GM23338 (cell line): ENCODE measurements around the gene RAD50. TPM values are rescaled to one million over a fixed set of nuclear protein-coding genes. Genes with fewer than 3 reads are reported as not detected.

Source experiments
- ATAC-seq: fragments of 200-7000 bp; cut with Tn5 transposase; 3 replicates; pipeline ENCODE4 v1.9.1; 2020
- DNase-seq: peaks from one replicate; pipeline ENCODE4 v3.0.0-alpha.2; 2015; ENCODE audit warnings: low spot score
- H2AFZ ChIP-seq: fragments of 200-600 bp; sonication (generic); 2 replicates; pipeline ENCODE4 v1.8.0; 2016; ENCODE audit warnings: antibody characterized with exemption, mild to moderate bottlenecking, moderate library complexity
- H3F3A ChIP-seq: fragments of 200-600 bp; sonication (generic); replicated peaks from 2 replicates; pipeline ENCODE4 v1.8.0; 2017; ENCODE audit warnings: antibody characterized with exemption, mixed run types, low read depth
- H3K27ac ChIP-seq: fragments of 200-600 bp; sonication (generic); 2 replicates; pipeline ENCODE4 v1.6.1; 2016; ENCODE audit warnings: low read depth
- H3K27me3 ChIP-seq: fragments of 200-600 bp; sonication (generic); 2 replicates; pipeline ENCODE4 v1.8.0; 2016; ENCODE audit warnings: mild to moderate bottlenecking, mixed run types, moderate library complexity; ENCODE audit not compliant: insufficient read depth
- H3K36me3 ChIP-seq: fragments of 200-600 bp; sonication (generic); 2 replicates; pipeline ENCODE4 v1.8.0; 2016; ENCODE audit warnings: mild to moderate bottlenecking; ENCODE audit not compliant: insufficient read depth
- H3K4me1 ChIP-seq: fragments of 200-600 bp; sonication (generic); 2 replicates; pipeline ENCODE4 v1.8.0; 2016; ENCODE audit warnings: mild to moderate bottlenecking, moderate library complexity; ENCODE audit not compliant: insufficient read depth
- H3K4me2 ChIP-seq: fragments of 200-600 bp; sonication (generic); 2 replicates; pipeline ENCODE4 v1.7.1; 2017; ENCODE audit warnings: mixed run types
- H3K4me3 ChIP-seq: fragments of 200-600 bp; sonication (generic); 2 replicates; pipeline ENCODE4 v1.6.1; 2016; ENCODE audit warnings: mixed run types
- H3K79me2 ChIP-seq: fragments of 200-600 bp; sonication (generic); replicated peaks from 2 replicates; pipeline ENCODE4 v1.8.0; 2017; ENCODE audit warnings: mild to moderate bottlenecking; ENCODE audit not compliant: insufficient read depth
- H3K9me2 ChIP-seq: fragments of 200-600 bp; sonication (generic); 2 replicates; pipeline ENCODE4 v1.8.0; 2017; ENCODE audit not compliant: insufficient read depth
- H4K20me1 ChIP-seq: fragments of 200-600 bp; sonication (generic); replicated peaks from 2 replicates; pipeline ENCODE4 v1.8.0; 2017; ENCODE audit warnings: mild to moderate bottlenecking; ENCODE audit not compliant: insufficient read depth
- H3K27ac Mint-ChIP-seq: 2 replicates; pipeline ENCODE4 v1.8.0; 2020; ENCODE audit warnings: inconsistent platforms, mild to moderate bottlenecking, moderate library complexity, mixed read lengths
- H3K27me3 Mint-ChIP-seq: 3 replicates; pipeline ENCODE4 v1.8.0; 2022; ENCODE audit warnings: low read depth, mild to moderate bottlenecking, moderate library complexity, mixed read lengths, inconsistent platforms; ENCODE audit not compliant: insufficient read depth, poor library complexity
- H3K36me3 Mint-ChIP-seq: 3 replicates; pipeline ENCODE4 v1.8.0; 2021; ENCODE audit warnings: low read depth, mild to moderate bottlenecking, inconsistent platforms, moderate library complexity, mixed read lengths
- H3K4me1 Mint-ChIP-seq: 3 replicates; pipeline ENCODE4 v1.8.0; 2020; ENCODE audit warnings: mild to moderate bottlenecking, inconsistent platforms, mixed read lengths
- H3K4me3 Mint-ChIP-seq: 3 replicates; pipeline ENCODE4 v1.8.0; 2021; ENCODE audit warnings: moderate library complexity, mild to moderate bottlenecking, inconsistent platforms, mixed read lengths
- H3K9me3 Mint-ChIP-seq: 3 replicates; pipeline ENCODE4 v1.8.0; 2020; ENCODE audit warnings: moderate library complexity, mild to moderate bottlenecking, inconsistent platforms, mixed read lengths
- CREB1 ChIP-seq: fragments of 250-450 bp; sonication (Bioruptor Pico); IDR thresholded peaks from 2 replicates; pipeline ENCODE4 v1.5.0; 2020; ENCODE audit warnings: low read depth, mild to moderate bottlenecking, moderate library complexity
- CTCF ChIP-seq, 2 experiments: fragments of 200-600 bp in 1 of 2; sonication (generic) in 1 of 2; conservative IDR thresholded peaks; 2 replicates each; pipeline versions ENCODE4 v1.5.1 to v1.6.1; 2016 to 2017; ENCODE audit warnings: antibody characterized with exemption in 2 of 2, low read depth in 2 of 2, mild to moderate bottlenecking in 2 of 2, moderate library complexity in 1 of 2
- ETS1 ChIP-seq: IDR thresholded peaks from 2 replicates; pipeline ENCODE4 v1.6.1; 2016; ENCODE audit warnings: antibody characterized with exemption
- EZH2 ChIP-seq: fragments of 200-600 bp; sonication (generic); IDR thresholded peaks from one replicate; pipeline ENCODE4 v1.8.0; 2017; ENCODE audit warnings: antibody characterized with exemption, mild to moderate bottlenecking, low read depth; ENCODE audit not compliant: unreplicated experiment
- JUNB ChIP-seq: IDR thresholded peaks from one replicate; pipeline ENCODE4 v1.6.1; 2016; ENCODE audit warnings: antibody characterized with exemption; ENCODE audit not compliant: unreplicated experiment
- NANOG ChIP-seq: IDR thresholded peaks from 2 replicates; pipeline ENCODE4 v1.6.1; 2016; ENCODE audit warnings: antibody characterized with exemption, borderline replicate concordance
- POLR2AphosphoS5 ChIP-seq: IDR thresholded peaks from 2 replicates; pipeline ENCODE4 v1.6.1; 2016; ENCODE audit warnings: antibody characterized with exemption, low read depth
- REST ChIP-seq: IDR thresholded peaks from one replicate; pipeline ENCODE4 v1.6.1; 2018; ENCODE audit warnings: antibody characterized with exemption; ENCODE audit not compliant: unreplicated experiment
- ZNF114 ChIP-seq: fragments of 250-450 bp; sonication (Bioruptor Pico); IDR thresholded peaks from 2 replicates; pipeline ENCODE4 v1.5.0; 2020; ENCODE audit warnings: mild to moderate bottlenecking, moderate library complexity
- ZNF331 ChIP-seq: fragments of 250-450 bp; sonication (Bioruptor Pico); IDR thresholded peaks from 2 replicates; pipeline ENCODE4 v1.5.0; 2020; ENCODE audit warnings: low read depth, mild to moderate bottlenecking, moderate library complexity
- polyA plus RNA-seq: library from polyadenylated mRNA; unstranded; fragments of >200 nt; fragmentation: Nextera tagmentation; extraction: Ambion mirVana; gene quantifications from 2 replicates; pipeline ENCODE4 v1.2.1, GENCODE V29; 2016
- total RNA-seq: library from RNA; depleted of rRNA; stranded (reverse); fragments of >200 nt; shearing (Covaris generic); gene quantifications from 2 replicates; pipeline ENCODE4 v1.2.3, GENCODE V29; 2014

RAD50 gene
- total and polyA plus RNA-seq, 2 experiments from 2014 or later: 27.0 to 52.2 TPM

GRCh38 chr5:132669455-132669820 is 112.7 kb downstream of the RAD50 start:
- DNase-seq (no peak), ATAC-seq (no peak)
- Mint-ChIP-seq H3K4me1 (peaks cover 7% of the 10 kb centered on the region; the same call in 2 of the 3 replicates), H3K9me3 (no peaks in the 10 kb centered on the region; the same call in 2 of the 3 replicates), H3K27me3 (peaks cover 17% of the 10 kb centered on the region), H3K27ac (peak overlapping the region; percentile 17; the same call in 1 of the 2 replicates), H3K36me3 (no peaks in the 10 kb centered on the region; the same call in 2 of the 3 replicates), H3K4me3 (no peak overlapping the region)
- Histone ChIP-seq H3K4me1 (no peaks in the 10 kb centered on the region), H3K27me3 (no peaks in the 10 kb centered on the region), H3K4me3 (no peak overlapping the region), H2AFZ (no peak overlapping the region), H3K79me2 (no peaks in the 10 kb centered on the region), H3K36me3 (no peaks in the 10 kb centered on the region), H3K9me2 (peaks cover 2% of the 10 kb centered on the region; the same call in 1 of the 2 replicates), H3F3A (no peaks in the 10 kb centered on the region), H4K20me1 (no peaks in the 10 kb centered on the region), H3K27ac (no peak overlapping the region), H3K4me2 (no peak overlapping the region)
- TF ChIP-seq CTCF (conservative IDR thresholded peaks at IDR 0.05; ENCODE audit: low read depth in 2 of 2) (no peak), EZH2 (no peak), POLR2AphosphoS5 (no peak)

- Histone ChIP-seq H3F3A (no peaks in the 10 kb centered on the region), H3K9me2 (peaks cover 2% of the 10 kb centered on the region; the same call in 1 of the 2 replicates), H2AFZ (peak overlapping the region; percentile 18; the same call in 1 of the 2 replicates), H3K4me3 (no peak overlapping the region), H4K20me1 (no peaks in the 10 kb centered on the region), H3K36me3 (no peaks in the 10 kb centered on the region), H3K4me2 (no peak overlapping the region), H3K4me1 (no peaks in the 10 kb centered on the region), H3K79me2 (no peaks in the 10 kb centered on the region), H3K27me3 (no peaks in the 10 kb centered on the region), H3K27ac (no peak overlapping the region)
- DNase-seq: no peak
- Mint-ChIP-seq H3K4me3 (no peak overlapping the region), H3K4me1 (peaks cover 7% of the 10 kb centered on the region; the same call in 1 of the 3 replicates), H3K9me3 (no peaks in the 10 kb centered on the region; the same call in 2 of the 3 replicates), H3K27ac (no peak overlapping the region), H3K27me3 (peaks cover 14% of the 10 kb centered on the region), H3K36me3 (no peaks in the 10 kb centered on the region; the same call in 2 of the 3 replicates)
- no peak; the same call in 1 of the 3 replicates for ATAC-seq
- no peak for TF ChIP-seq NANOG
- TF ChIP-seq CREB1 (CRISPR knock-in tag): no peak
- TF ChIP-seq JUNB: no peak
- TF ChIP-seq EZH2: no peak
- no peak for TF ChIP-seq CTCF (conservative IDR thresholded peaks at IDR 0.05; ENCODE audit: low read depth in 2 of 2)
- TF ChIP-seq ETS1: no peak
- TF ChIP-seq ZNF331 (CRISPR knock-in tag): no peak
- no peak for TF ChIP-seq POLR2AphosphoS5
- no peak for TF ChIP-seq REST
- no peak for TF ChIP-seq ZNF114 (CRISPR knock-in tag)
These were observed 113.4 kb downstream of the RAD50 start for GRCh38 chr5:132669966-132670882.
